Measurements from ENCODE around the gene SLC2A3.

SLC2A3 gene

DNA sequence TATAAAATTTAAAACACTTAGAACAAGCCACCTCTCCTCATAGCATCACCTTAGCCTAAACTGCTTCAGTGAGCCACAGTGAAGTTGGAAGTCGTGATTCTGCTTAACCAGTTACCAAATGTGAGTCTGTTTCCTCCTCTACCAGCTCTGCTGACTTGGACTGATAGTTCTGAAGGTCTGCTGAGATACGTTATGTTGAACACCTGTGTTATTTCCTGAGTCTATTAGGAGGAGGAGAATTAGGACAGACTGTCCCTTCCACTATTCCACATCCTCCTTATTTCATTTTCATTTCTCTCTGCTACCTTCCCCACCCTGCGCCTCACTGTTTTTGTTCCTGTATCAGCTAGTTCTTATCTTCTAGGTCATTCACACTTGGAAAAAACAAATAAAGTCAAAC lies 65.7 kb downstream of the SLC2A3 start:
- TF ChIP-seq SPI1 (IDR thresholded peaks at IDR 0.05; ENCODE audit: borderline replicate concordance, low read depth) (no peak), CTCF (IDR thresholded peaks at IDR 0.05; ENCODE audit: insufficient read depth, low read length) (no peak), REST (IDR thresholded peaks at IDR 0.05; ENCODE audit: insufficient replicate concordance, low read depth) (no peak), GABPA (IDR thresholded peaks at IDR 0.05; ENCODE audit: low read depth) (no peak), POLR2AphosphoS5 (IDR thresholded peaks at IDR 0.05; ENCODE audit: low read depth) (no peak)
- Histone ChIP-seq H3K27me3 (ENCODE audit: insufficient read depth, poor library complexity, severe bottlenecking) (peaks cover 16% of the 10 kb centered on the region), H3K4me3 (replicated peaks; ENCODE audit: insufficient read depth, low read length) (no peak overlapping the region), H3K27ac (replicated peaks) (no peak overlapping the region)
- no peak for DNase-seq (ENCODE audit: low read depth in 1 of 2, low spot score in 1 of 2)

Data from HL-60 (cell line).